Measurements from ENCODE around the gene INSYN2B.
"Not testable (repeated sequence)": the region's sequence is repeated elsewhere in the genome, so short reads cannot be mapped to it uniquely, and the experiment has no call there.

INSYN2B gene

GRCh38 chr5:169848792-169849191, 131.5 kb downstream of the INSYN2B start:
- no peak overlapping the region for H3K4me2 ChIP-seq
- H4K20me1 ChIP-seq, result no peaks in the 10 kb centered on the region
- no peak overlapping the region for H3K4me3 ChIP-seq
- H3K9me3 ChIP-seq, result peaks cover 50% of the 10 kb centered on the region
- peaks cover 75% of the 10 kb centered on the region for H3K36me3 ChIP-seq
- TF ChIP-seq Cebpa-rat (IDR thresholded peaks at IDR 0.05), result no peak
- H3K9ac ChIP-seq, result no peak overlapping the region
- no peaks in the 10 kb centered on the region for H3K4me1 ChIP-seq
- no peaks in the 10 kb centered on the region for H3K27me3 ChIP-seq
- H3K27ac ChIP-seq, result no peak overlapping the region

- H3K4me1 ChIP-seq, result no peaks in the 10 kb centered on the region
- H3K9me3 ChIP-seq, result peaks cover 50% of the 10 kb centered on the region
- no peaks in the 10 kb centered on the region for H3K27me3 ChIP-seq
- H4K20me1 ChIP-seq, result no peaks in the 10 kb centered on the region
- H3K4me2 ChIP-seq, result no peak overlapping the region
- no peak overlapping the region for H3K27ac ChIP-seq
- H3K9ac ChIP-seq, result no peak overlapping the region
- peaks cover 74% of the 10 kb centered on the region for H3K36me3 ChIP-seq
- no peak for TF ChIP-seq Cebpa-rat (IDR thresholded peaks at IDR 0.05)
- H3K4me3 ChIP-seq, result no peak overlapping the region
Measured at GRCh38 chr5:169848271-169848670, 132.0 kb downstream of the INSYN2B start.

- Histone ChIP-seq H3K27ac (no peak overlapping the region), H3K4me3 (no peak overlapping the region), H3K9ac (no peak overlapping the region), H3K9me3 (peaks cover 43% of the 10 kb centered on the region), H3K4me2 (no peak overlapping the region), H3K36me3 (peaks cover 74% of the 10 kb centered on the region), H3K4me1 (no peaks in the 10 kb centered on the region), H3K27me3 (no peaks in the 10 kb centered on the region), H4K20me1 (no peaks in the 10 kb centered on the region)
- no peak for TF ChIP-seq Cebpa-rat (IDR thresholded peaks at IDR 0.05)
Measured at GRCh38 chr5:169847519-169847918, 132.8 kb downstream of the INSYN2B start.

GRCh38 chr5:169842699-169843098, 137.6 kb downstream of the INSYN2B start:
- Histone ChIP-seq H4K20me1 (no peaks in the 10 kb centered on the region), H3K27me3 (no peaks in the 10 kb centered on the region), H3K36me3 (peaks cover 51% of the 10 kb centered on the region), H3K4me1 (no peaks in the 10 kb centered on the region), H3K4me3 (no peak overlapping the region), H3K9ac (no peak overlapping the region), H3K27ac (no peak overlapping the region), H3K4me2 (no peak overlapping the region), H3K9me3 (0 out of 2 replicates have a peak, but pooled peaks cover 3% of the 10 kb centered on the region)
- TF ChIP-seq Cebpa-rat (IDR thresholded peaks at IDR 0.05), result no peak

GRCh38 chr5:169840405-169840804, 139.9 kb downstream of the INSYN2B start:
- no peak for TF ChIP-seq Cebpa-rat (IDR thresholded peaks at IDR 0.05)
- Histone ChIP-seq H3K36me3 (peaks cover 42% of the 10 kb centered on the region), H3K27ac (no peak overlapping the region)

GRCh38 chr5:169838688-169839087, 141.6 kb downstream of the INSYN2B start:
- H3K4me2 ChIP-seq, result no peak overlapping the region

More at GRCh38 chr5:169840405-169840804, 139.9 kb downstream of the INSYN2B start:
- no peaks in the 10 kb centered on the region for H3K27me3 ChIP-seq
- H3K4me2 ChIP-seq, result no peak overlapping the region
- no peaks in the 10 kb centered on the region for H3K4me1 ChIP-seq
- H3K9me3 ChIP-seq, result no peaks in the 10 kb centered on the region
- H3K4me3 ChIP-seq, result no peak overlapping the region
- no peak overlapping the region for H3K9ac ChIP-seq
- H4K20me1 ChIP-seq, result no peaks in the 10 kb centered on the region

GRCh38 chr5:169837686-169838085, 142.6 kb downstream of the INSYN2B start:
- H3K27ac ChIP-seq, result no peak overlapping the region
- H3K36me3 ChIP-seq, result peaks cover 26% of the 10 kb centered on the region
- no peak overlapping the region for H3K4me2 ChIP-seq
- H3K9ac ChIP-seq, result no peak overlapping the region
- no peaks in the 10 kb centered on the region for H3K4me1 ChIP-seq
- H3K4me3 ChIP-seq, result no peak overlapping the region
- H3K27me3 ChIP-seq, result no peaks in the 10 kb centered on the region
- no peak for TF ChIP-seq Cebpa-rat (IDR thresholded peaks at IDR 0.05)
- H3K9me3 ChIP-seq, result no peaks in the 10 kb centered on the region
- no peaks in the 10 kb centered on the region for H4K20me1 ChIP-seq

More at GRCh38 chr5:169838688-169839087, 141.6 kb downstream of the INSYN2B start:
- peaks cover 32% of the 10 kb centered on the region for H3K36me3 ChIP-seq
- no peaks in the 10 kb centered on the region for H3K4me1 ChIP-seq
- H4K20me1 ChIP-seq, result no peaks in the 10 kb centered on the region
- H3K9ac ChIP-seq, result no peak overlapping the region
- no peak overlapping the region for H3K4me3 ChIP-seq
- H3K9me3 ChIP-seq, result no peaks in the 10 kb centered on the region
- no peak overlapping the region for H3K27ac ChIP-seq
- TF ChIP-seq Cebpa-rat (IDR thresholded peaks at IDR 0.05), result no peak
- H3K27me3 ChIP-seq, result no peaks in the 10 kb centered on the region

GRCh38 chr5:169836835-169837536, 143.3 kb downstream of the INSYN2B start:
- Histone ChIP-seq H4K20me1 (no peaks in the 10 kb centered on the region), H3K36me3 (peaks cover 19% of the 10 kb centered on the region), H3K4me3 (no peak overlapping the region), H3K9ac (no peak overlapping the region), H3K9me3 (no peaks in the 10 kb centered on the region), H3K4me1 (no peaks in the 10 kb centered on the region), H3K27ac (no peak overlapping the region), H3K27me3 (no peaks in the 10 kb centered on the region), H3K4me2 (no peak overlapping the region)
- TF ChIP-seq Cebpa-rat (IDR thresholded peaks at IDR 0.05), result no peak

GRCh38 chr5:169834540-169834939, 145.8 kb downstream of the INSYN2B start:
- H3K36me3 ChIP-seq, H3K27me3 ChIP-seq, H4K20me1 ChIP-seq, H3K27ac ChIP-seq, H3K4me2 ChIP-seq, H3K4me1 ChIP-seq, H3K4me3 ChIP-seq, H3K9ac ChIP-seq, H3K9me3 ChIP-seq: not testable (repeated sequence)

GRCh38 chr5:169833681-169834292, 146.5 kb downstream of the INSYN2B start:
- H3K27me3 ChIP-seq, H4K20me1 ChIP-seq, H3K4me1 ChIP-seq, H3K4me2 ChIP-seq, H3K9ac ChIP-seq, H3K27ac ChIP-seq, H3K4me3 ChIP-seq, H3K9me3 ChIP-seq, H3K36me3 ChIP-seq: not testable (repeated sequence)
